HG02870 (cell line): ENCODE results near the gene TSPAN19.
A peak's percentile ranks its signal among the peaks of the same experiment; 100 is the strongest.
"Not testable (repeated sequence)": the region's sequence is repeated elsewhere in the genome, so short reads cannot be mapped to it uniquely, and the experiment has no call there.

Source experiments
- ATAC-seq: cut with Tn5 transposase; IDR thresholded peaks from one replicate; pipeline ENCODE4 v1.9.1; 2021; ENCODE audit warnings: mild to moderate bottlenecking, moderate library complexity; ENCODE audit not compliant: unreplicated experiment

The TSPAN19 gene

GRCh38 chr12:85036234-85036707 lies at the start of gene TSPAN19, which contains the start of gene LRRIQ1:
TSPAN19 (minus strand) TSS chr12:85036277; CDS start chr12:85029946, 6,331 bp downstream.
LRRIQ1 (plus strand) TSS chr12:85036351; CDS start chr12:85038177, 1,826 bp downstream.
- peak; percentile 99 for ATAC-seq

GRCh38 chr12:85085066-85085465 lies 49.0 kb upstream of the TSPAN19 start:
- ATAC-seq = no peak

- ATAC-seq = peak; percentile 77
These were observed 40.8 kb upstream of the TSPAN19 start for GRCh38 chr12:85076688-85077430.

- no peak for ATAC-seq
These were observed 36.7 kb upstream of the TSPAN19 start for GRCh38 chr12:85072826-85073225.

GRCh38 chr12:85065837-85066482 lies 29.9 kb upstream of the TSPAN19 start:
- no peak for ATAC-seq

- no peak for ATAC-seq
These were observed 24.8 kb upstream of the TSPAN19 start for GRCh38 chr12:85060916-85061315.

- no peak for ATAC-seq
These were observed 23.5 kb upstream of the TSPAN19 start for GRCh38 chr12:85059594-85059993.

GRCh38 chr12:85058339-85058738 lies 22.3 kb upstream of the TSPAN19 start:
- ATAC-seq = no peak

GRCh38 chr12:85057370-85057963 lies 21.4 kb upstream of the TSPAN19 start:
- peak; percentile 86 for ATAC-seq

- no peak for ATAC-seq
These were observed 7.8 kb upstream of the TSPAN19 start for GRCh38 chr12:85043829-85044228.

GRCh38 chr12:85041395-85041794 lies 5.3 kb upstream of the TSPAN19 start:
- no peak for ATAC-seq

GRCh38 chr12:85036733-85037132 lies 656 bp upstream of the TSPAN19 start:
- no peak for ATAC-seq

- no peak for ATAC-seq
These were observed 6.6 kb downstream of the TSPAN19 start for GRCh38 chr12:85029456-85029855.

GRCh38 chr12:85018098-85018497 lies 18.0 kb downstream of the TSPAN19 start:
- no peak for ATAC-seq

- no peak for ATAC-seq
These were observed 18.5 kb downstream of the TSPAN19 start for GRCh38 chr12:85017618-85018017.

- no peak for ATAC-seq
These were observed 18.9 kb downstream of the TSPAN19 start for GRCh38 chr12:85017133-85017532.

- ATAC-seq = no peak
These were observed 19.7 kb downstream of the TSPAN19 start for GRCh38 chr12:85016413-85016812.

GRCh38 chr12:85007836-85008235 lies 28.2 kb downstream of the TSPAN19 start:
- ATAC-seq = no peak

- ATAC-seq = no peak
These were observed 29.9 kb downstream of the TSPAN19 start for GRCh38 chr12:85006206-85006605.

- no peak for ATAC-seq
These were observed 30.5 kb downstream of the TSPAN19 start for GRCh38 chr12:85005615-85006014.

GRCh38 chr12:85005047-85005446 lies 31.0 kb downstream of the TSPAN19 start:
- ATAC-seq = not testable (repeated sequence)

GRCh38 chr12:85004204-85004603 lies 31.9 kb downstream of the TSPAN19 start:
- ATAC-seq = no peak
